Hepatocyte (in vitro differentiated cells): Measurements from ENCODE around the gene MLPH. TPM values are rescaled to one million over a fixed set of nuclear protein-coding genes. Genes with fewer than 3 reads are reported as not detected.

Experiments used
- DNase-seq: peaks from one replicate; pipeline ENCODE4 v3.0.0-alpha.2; 2016; ENCODE audit warnings: low spot score
- H2AFZ ChIP-seq: fragments of 200-600 bp; sonication (generic); 2 replicates; pipeline ENCODE4 v1.6.0; 2016; ENCODE audit warnings: antibody characterized with exemption, mild to moderate bottlenecking
- H3K27ac ChIP-seq: fragments of 200-600 bp; sonication (generic); 2 replicates; pipeline ENCODE4 v1.5.1; 2016; ENCODE audit warnings: mild to moderate bottlenecking
- H3K27me3 ChIP-seq: fragments of 200-600 bp; sonication (generic); 2 replicates; pipeline ENCODE4 v1.6.1; 2016
- H3K36me3 ChIP-seq: fragments of 200-600 bp; sonication (generic); replicated peaks from 2 replicates; pipeline ENCODE4 v1.5.1; 2016; ENCODE audit warnings: low read depth; ENCODE audit not compliant: insufficient read depth
- H3K4me1 ChIP-seq: fragments of 200-600 bp; sonication (generic); 2 replicates; pipeline ENCODE4 v1.5.1; 2016; ENCODE audit warnings: mild to moderate bottlenecking, moderate library complexity; ENCODE audit not compliant: insufficient read depth
- H3K4me2 ChIP-seq: fragments of 200-600 bp; sonication (generic); 2 replicates; pipeline ENCODE4 v1.6.0; 2016
- H3K4me3 ChIP-seq: fragments of 200-600 bp; sonication (generic); 2 replicates; pipeline ENCODE4 v1.5.1; 2016; ENCODE audit warnings: mild to moderate bottlenecking
- H3K79me2 ChIP-seq: fragments of 200-600 bp; sonication (generic); 2 replicates; pipeline ENCODE4 v1.6.0; 2017; ENCODE audit warnings: mild to moderate bottlenecking
- H3K9me2 ChIP-seq: fragments of 200-600 bp; sonication (generic); replicated peaks from 2 replicates; pipeline ENCODE4 v1.6.0; 2017; ENCODE audit warnings: mild to moderate bottlenecking; ENCODE audit not compliant: insufficient read depth
- H3K9me3 ChIP-seq: fragments of 200-600 bp; sonication (generic); 2 replicates; pipeline ENCODE4 v1.5.1; 2016; ENCODE audit warnings: low read depth, mild to moderate bottlenecking
- H4K20me1 ChIP-seq: fragments of 200-600 bp; sonication (generic); 2 replicates; pipeline ENCODE4 v1.6.0; 2016; ENCODE audit warnings: mild to moderate bottlenecking; ENCODE audit not compliant: insufficient read depth, poor library complexity, severe bottlenecking
- EZH2 ChIP-seq: fragments of 200-600 bp; sonication (generic); IDR thresholded peaks from 2 replicates; pipeline ENCODE4 v1.6.1; 2016; ENCODE audit warnings: antibody characterized with exemption, mild to moderate bottlenecking, borderline replicate concordance
- EZH2phosphoT487 ChIP-seq: fragments of 200-600 bp; sonication (generic); IDR thresholded peaks from one replicate; pipeline ENCODE4 v1.6.1; 2018; ENCODE audit warnings: antibody characterized with exemption, mild to moderate bottlenecking, low read depth, moderate library complexity; ENCODE audit not compliant: unreplicated experiment, severe bottlenecking
- WGBS: methylation state at CpG from one replicate; pipeline ENCODE4 v1.1.6; 2016; ENCODE audit warnings: low lambda C conversion rate; ENCODE audit errors: missing lambda C conversion rate; 5-methylcytosine and 5-hydroxymethylcytosine counted together
- polyA plus RNA-seq: library from polyadenylated mRNA; unstranded; fragments of >200 nt; fragmentation: Nextera tagmentation; extraction: Ambion mirVana; gene quantifications from 2 replicates; pipeline ENCODE4 v1.2.1, GENCODE V29; 2016
- total RNA-seq: library from RNA; depleted of rRNA; stranded (reverse); fragments of >200 nt; gene quantifications from 2 replicates; pipeline ENCODE4 v1.2.3, GENCODE V29; 2014
- TF ChIP-seq, protein P1 (sequence below): fragments of 200-600 bp; sonication (generic); IDR thresholded peaks from 2 replicates; pipeline ENCODE4 v1.5.1; 2016; ENCODE audit warnings: antibody characterized with exemption, mild to moderate bottlenecking; ENCODE audit not compliant: poor library complexity

MLPH gene
- total and polyA plus RNA-seq, 2 experiments from 2014 or later: 6.7 to 12.3 TPM

DNA sequence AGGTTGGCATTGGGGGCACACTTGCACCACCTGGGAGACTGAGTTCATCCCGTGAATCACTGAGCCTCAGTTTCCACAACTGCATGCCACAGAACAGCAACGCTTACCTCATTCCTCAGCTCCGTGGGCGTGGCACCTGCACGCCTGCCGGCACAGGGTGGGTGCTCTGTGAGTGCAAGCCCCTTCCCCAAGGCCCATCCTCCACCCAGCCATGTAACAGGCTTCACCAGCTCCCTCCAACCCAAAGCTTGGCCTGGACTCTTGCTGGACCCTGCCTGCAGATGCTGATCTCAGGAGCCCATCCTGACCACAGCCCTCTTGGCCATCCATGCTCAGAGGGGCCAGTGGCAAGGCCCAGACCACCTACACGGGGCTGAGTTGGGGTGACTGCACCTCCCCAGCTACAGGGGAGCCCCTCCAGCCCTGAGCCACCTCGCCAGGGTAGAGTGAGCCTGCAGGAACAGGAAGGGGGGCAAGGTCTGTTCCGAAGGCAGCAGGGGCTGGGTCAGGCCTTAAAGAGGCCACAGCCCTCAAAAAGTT is 81.1 kb downstream of the MLPH start:
- no peaks in the 10 kb centered on the region for H3K9me2 ChIP-seq
- H3K79me2 ChIP-seq: no peaks in the 10 kb centered on the region
- WGBS: 81% methylated on average over 9 of the region's 9 CpGs
- H3K27ac ChIP-seq: no peak overlapping the region
- H4K20me1 ChIP-seq: no peaks in the 10 kb centered on the region
- no peaks in the 10 kb centered on the region for H3K36me3 ChIP-seq
- DNase-seq: no peak
- no peak overlapping the region for H3K4me2 ChIP-seq
- no peak for TF ChIP-seq EZH2phosphoT487
- TF ChIP-seq, protein P1, sequence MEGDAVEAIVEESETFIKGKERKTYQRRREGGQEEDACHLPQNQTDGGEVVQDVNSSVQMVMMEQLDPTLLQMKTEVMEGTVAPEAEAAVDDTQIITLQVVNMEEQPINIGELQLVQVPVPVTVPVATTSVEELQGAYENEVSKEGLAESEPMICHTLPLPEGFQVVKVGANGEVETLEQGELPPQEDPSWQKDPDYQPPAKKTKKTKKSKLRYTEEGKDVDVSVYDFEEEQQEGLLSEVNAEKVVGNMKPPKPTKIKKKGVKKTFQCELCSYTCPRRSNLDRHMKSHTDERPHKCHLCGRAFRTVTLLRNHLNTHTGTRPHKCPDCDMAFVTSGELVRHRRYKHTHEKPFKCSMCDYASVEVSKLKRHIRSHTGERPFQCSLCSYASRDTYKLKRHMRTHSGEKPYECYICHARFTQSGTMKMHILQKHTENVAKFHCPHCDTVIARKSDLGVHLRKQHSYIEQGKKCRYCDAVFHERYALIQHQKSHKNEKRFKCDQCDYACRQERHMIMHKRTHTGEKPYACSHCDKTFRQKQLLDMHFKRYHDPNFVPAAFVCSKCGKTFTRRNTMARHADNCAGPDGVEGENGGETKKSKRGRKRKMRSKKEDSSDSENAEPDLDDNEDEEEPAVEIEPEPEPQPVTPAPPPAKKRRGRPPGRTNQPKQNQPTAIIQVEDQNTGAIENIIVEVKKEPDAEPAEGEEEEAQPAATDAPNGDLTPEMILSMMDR: no peak
- H3K9me3 ChIP-seq: no peaks in the 10 kb centered on the region
- no peaks in the 10 kb centered on the region for H3K27me3 ChIP-seq
- H3K4me1 ChIP-seq: peaks cover 11% of the 10 kb centered on the region
- H2AFZ ChIP-seq: no peak overlapping the region
- no peak overlapping the region for H3K4me3 ChIP-seq

- Histone ChIP-seq H3K27me3 (no peaks in the 10 kb centered on the region), H3K4me3 (no peak overlapping the region), H3K27ac (no peak overlapping the region), H3K4me1 (peaks cover 11% of the 10 kb centered on the region), H3K9me3 (no peaks in the 10 kb centered on the region), H3K4me2 (no peak overlapping the region), H3K79me2 (no peaks in the 10 kb centered on the region), H4K20me1 (no peaks in the 10 kb centered on the region), H3K36me3 (no peaks in the 10 kb centered on the region), H2AFZ (no peak overlapping the region), H3K9me2 (no peaks in the 10 kb centered on the region)
- TF ChIP-seq EZH2 (no peak), EZH2phosphoT487 (no peak)
- TF ChIP-seq, protein P1: no peak
- 92% methylated on average over 5 of the region's 5 CpGs for WGBS
- no peak for DNase-seq
Measured at GRCh38 chr2:237569041-237569440, 82.0 kb downstream of the MLPH start.

DNA sequence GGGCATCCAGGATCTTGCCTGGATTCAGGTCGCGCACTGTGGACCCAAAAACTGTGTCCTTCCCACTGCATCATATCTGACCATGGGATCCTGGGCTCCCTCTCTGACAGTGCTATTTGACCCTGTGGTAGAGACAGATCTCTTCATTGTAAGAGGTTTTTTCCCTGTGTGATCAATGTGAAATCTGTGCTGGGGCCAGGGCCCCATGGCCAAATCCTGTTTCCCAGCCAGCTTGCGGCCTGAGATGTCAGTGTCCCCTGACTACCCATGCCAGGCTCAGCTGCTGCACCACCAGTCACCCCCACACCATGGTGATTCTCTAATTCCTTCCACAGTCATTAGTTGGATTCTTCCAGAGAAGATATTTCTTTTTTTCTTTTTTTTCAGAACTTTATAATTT is 82.8 kb downstream of the MLPH start:
- no peak overlapping the region for H3K27ac ChIP-seq
- H3K27me3 ChIP-seq: no peaks in the 10 kb centered on the region
- no peaks in the 10 kb centered on the region for H3K9me3 ChIP-seq
- TF ChIP-seq EZH2phosphoT487 (no peak), EZH2 (no peak)
- TF ChIP-seq, protein P1: no peak
- peaks cover 11% of the 10 kb centered on the region for H3K4me1 ChIP-seq
- 99% methylated on average over 3 of the region's 3 CpGs for WGBS
- H3K79me2 ChIP-seq: no peaks in the 10 kb centered on the region
- H3K4me2 ChIP-seq: no peak overlapping the region
- no peak for DNase-seq
- H3K4me3 ChIP-seq: no peak overlapping the region
- H3K9me2 ChIP-seq: no peaks in the 10 kb centered on the region
- no peak overlapping the region for H2AFZ ChIP-seq
- no peaks in the 10 kb centered on the region for H4K20me1 ChIP-seq
- no peaks in the 10 kb centered on the region for H3K36me3 ChIP-seq
